GM10266 (cell line): ENCODE data around the gene PTPRF.

Experiments used
- DNase-seq: peaks from one replicate; pipeline ENCODE4 v3.0.0; 2012; ENCODE audit errors: extremely low spot score
- CTCF ChIP-seq: IDR thresholded peaks from 2 replicates; pipeline ENCODE4 v1.5.1; 2012; ENCODE audit warnings: mild to moderate bottlenecking, low read depth; ENCODE audit not compliant: control insufficient read depth, insufficient read depth; ENCODE audit errors: missing control alignments

Gene PTPRF

DNA sequence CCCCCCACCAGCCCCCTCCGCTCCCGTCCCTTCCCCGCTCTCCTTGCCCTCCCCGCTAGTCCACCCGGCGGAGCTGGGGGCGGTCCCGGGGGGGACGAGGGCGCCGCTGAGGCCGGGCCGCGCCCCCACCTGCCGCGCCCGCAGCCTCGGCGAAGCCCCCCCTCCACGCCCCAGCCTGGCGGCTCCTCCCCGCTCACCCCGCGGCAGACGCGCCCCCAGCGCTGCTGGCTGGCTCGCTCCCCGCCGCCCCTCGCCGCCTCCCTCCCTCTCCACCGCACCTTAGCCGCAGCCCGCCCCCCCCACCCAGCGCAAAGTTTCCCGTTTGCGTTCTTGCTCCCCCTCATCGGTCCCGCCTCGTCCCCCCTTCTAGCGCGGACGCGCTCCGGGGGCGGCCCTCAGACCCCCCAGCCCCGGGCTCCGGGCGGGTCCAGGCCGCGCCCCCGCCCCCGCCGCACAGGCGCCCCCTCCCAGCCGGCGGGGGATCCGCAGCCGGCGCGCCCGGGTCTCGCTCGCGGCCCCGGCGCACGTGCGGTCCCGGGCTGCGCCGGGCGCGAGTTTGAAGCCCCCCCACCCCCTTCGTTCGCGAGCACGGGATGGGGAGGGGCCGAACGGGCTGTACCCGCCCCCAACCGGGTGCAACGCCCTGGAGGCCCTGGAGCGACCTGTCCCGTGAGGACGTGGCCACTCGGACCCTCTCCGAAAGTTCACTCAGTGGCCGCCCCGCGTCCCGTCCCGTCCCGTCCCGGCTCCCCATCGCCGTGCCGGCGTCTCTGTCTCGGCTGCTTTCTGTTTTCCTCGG is 623 bp downstream of the PTPRF start:
- peak; percentile 61 for DNase-seq
- TF ChIP-seq CTCF, result no peak

GRCh38 chr1:43531906-43532584 is 1.4 kb downstream of the PTPRF start:
- no peak for DNase-seq
- TF ChIP-seq CTCF, result no peak

DNA sequence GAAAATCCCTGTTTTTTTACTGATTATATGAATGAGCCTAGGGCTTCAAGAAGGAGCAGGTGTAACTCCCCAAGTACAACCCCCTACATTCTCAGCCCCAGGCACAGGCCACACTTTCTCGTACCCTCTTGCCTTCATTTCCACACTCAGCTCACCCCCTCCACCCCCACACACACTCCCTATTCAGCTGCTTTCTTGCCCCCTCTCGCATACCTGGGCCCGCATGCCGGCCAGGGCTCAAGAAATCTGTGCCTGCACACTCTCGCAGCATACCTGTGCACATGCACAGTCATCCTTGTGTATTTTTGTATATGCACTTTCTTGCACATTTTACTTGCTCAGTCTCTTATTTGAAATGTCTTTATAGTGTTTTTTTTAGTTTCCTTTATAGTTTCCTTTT is 2.0 kb downstream of the PTPRF start:
- no peak for TF ChIP-seq CTCF
- DNase-seq, result no peak

- no peak for TF ChIP-seq CTCF
Observed at GRCh38 chr1:43533584-43533983, 2.9 kb downstream of the PTPRF start.

DNA sequence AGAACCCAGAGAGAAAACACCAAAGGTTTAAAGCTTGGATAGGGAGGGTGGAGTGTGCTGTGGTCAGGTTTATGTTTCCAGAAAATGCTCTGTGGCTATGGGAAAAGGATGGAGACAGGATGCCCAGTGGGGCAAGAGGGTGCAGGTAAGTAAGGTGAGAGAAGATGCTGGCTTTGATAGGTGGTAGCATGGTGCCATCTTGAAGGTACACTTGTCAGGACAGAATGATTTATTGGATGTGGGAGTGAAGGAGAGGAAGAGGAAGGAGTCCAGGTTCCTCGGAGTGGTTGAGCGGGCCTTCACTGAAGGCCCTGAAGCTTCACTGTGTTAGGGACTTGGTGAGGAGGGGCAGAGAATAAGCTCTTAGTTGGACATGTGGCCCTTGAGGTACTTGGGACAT is 3.6 kb downstream of the PTPRF start:
- DNase-seq, result no peak
- TF ChIP-seq CTCF, result no peak

More at GRCh38 chr1:43533584-43533983, 2.9 kb downstream of the PTPRF start:
- no peak for DNase-seq

- no peak for DNase-seq
- TF ChIP-seq CTCF, result no peak
Observed at GRCh38 chr1:43536196-43536863, 5.6 kb downstream of the PTPRF start.

- DNase-seq, result no peak
- no peak for TF ChIP-seq CTCF
Observed at GRCh38 chr1:43536864-43537358, 6.2 kb downstream of the PTPRF start.
